ENCODE results near the gene OSBPL10.

GRCh38 chr3:31636694-31637442, 344.2 kb downstream of the OSBPL10 start:
- TF ChIP-seq, protein P1, sequence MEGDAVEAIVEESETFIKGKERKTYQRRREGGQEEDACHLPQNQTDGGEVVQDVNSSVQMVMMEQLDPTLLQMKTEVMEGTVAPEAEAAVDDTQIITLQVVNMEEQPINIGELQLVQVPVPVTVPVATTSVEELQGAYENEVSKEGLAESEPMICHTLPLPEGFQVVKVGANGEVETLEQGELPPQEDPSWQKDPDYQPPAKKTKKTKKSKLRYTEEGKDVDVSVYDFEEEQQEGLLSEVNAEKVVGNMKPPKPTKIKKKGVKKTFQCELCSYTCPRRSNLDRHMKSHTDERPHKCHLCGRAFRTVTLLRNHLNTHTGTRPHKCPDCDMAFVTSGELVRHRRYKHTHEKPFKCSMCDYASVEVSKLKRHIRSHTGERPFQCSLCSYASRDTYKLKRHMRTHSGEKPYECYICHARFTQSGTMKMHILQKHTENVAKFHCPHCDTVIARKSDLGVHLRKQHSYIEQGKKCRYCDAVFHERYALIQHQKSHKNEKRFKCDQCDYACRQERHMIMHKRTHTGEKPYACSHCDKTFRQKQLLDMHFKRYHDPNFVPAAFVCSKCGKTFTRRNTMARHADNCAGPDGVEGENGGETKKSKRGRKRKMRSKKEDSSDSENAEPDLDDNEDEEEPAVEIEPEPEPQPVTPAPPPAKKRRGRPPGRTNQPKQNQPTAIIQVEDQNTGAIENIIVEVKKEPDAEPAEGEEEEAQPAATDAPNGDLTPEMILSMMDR (conservative IDR thresholded peaks at IDR 0.05; ENCODE audit: low read length): no peak
- TF ChIP-seq EZH2phosphoT487 (IDR thresholded peaks at IDR 0.05; ENCODE audit: borderline replicate concordance): no peak

Measured in Loucy (cell line).